ENCODE results near the gene RAI1.

Gene RAI1

DNA sequence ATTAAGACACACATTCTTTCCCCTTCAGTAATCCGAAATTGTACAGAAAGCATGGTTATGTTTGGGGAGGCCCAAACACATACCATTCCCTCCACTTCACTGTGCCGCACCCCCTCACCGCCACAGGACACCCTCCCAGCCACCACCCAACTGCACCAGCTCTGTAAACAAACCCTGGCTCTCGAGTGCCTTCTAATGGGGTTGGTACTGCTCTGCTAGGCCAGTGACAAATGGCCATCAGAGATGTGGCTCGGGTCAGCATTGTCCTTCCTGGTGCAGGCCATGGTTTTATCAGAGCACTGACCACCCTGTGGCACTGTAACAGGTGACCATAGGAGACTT is 179.5 kb downstream of the RAI1 start:
- intact Hi-C loops (cut with micrococcal nuclease) = loop anchor here (1.0 to 5.0 kb wide), 3 partner anchors 48 to 503 kb away; partner anchors contain the start of gene RAI1
- H3K27ac Mint-ChIP-seq = no peak overlapping the region
- no peak overlapping the region for H3K4me3 Mint-ChIP-seq
- H3K9me3 Mint-ChIP-seq = no peaks in the 10 kb centered on the region
- no peaks in the 10 kb centered on the region for H3K27me3 Mint-ChIP-seq
- peaks cover 43% of the 10 kb centered on the region for H3K36me3 Mint-ChIP-seq (ENCODE audit: low read depth)
- H3K4me1 Mint-ChIP-seq (ENCODE audit: low read depth) = peaks cover 11% of the 10 kb centered on the region

Data from dendritic cell treated with granulocyte-macrophage colony-stimulating factor and Interleukin-4, amounts not matched to agents 40 ng/mL and 50 ng/mL, for 4 days (primary cell).